GM21423 (cell line): Measurements from ENCODE around the gene COA5.
A peak's percentile ranks its signal among the peaks of the same experiment; 100 is the strongest.

Source experiments
- ATAC-seq: cut with Tn5 transposase; IDR thresholded peaks from one replicate; pipeline ENCODE4 v1.9.1; 2021; ENCODE audit warnings: mild to moderate bottlenecking, moderate library complexity; ENCODE audit not compliant: unreplicated experiment

COA5 gene

GRCh38 chr2:98573426-98573825 lies 34.9 kb downstream of the COA5 start:
- ATAC-seq = no peak

- no peak for ATAC-seq
These were observed 35.6 kb downstream of the COA5 start for GRCh38 chr2:98572676-98573075.

GRCh38 chr2:98572211-98572610 lies 36.1 kb downstream of the COA5 start:
- ATAC-seq = no peak

- ATAC-seq = no peak
These were observed 36.5 kb downstream of the COA5 start for GRCh38 chr2:98571796-98572195.

- ATAC-seq = no peak
These were observed 37.1 kb downstream of the COA5 start for GRCh38 chr2:98571121-98571701.

- ATAC-seq = no peak
These were observed 38.0 kb downstream of the COA5 start for GRCh38 chr2:98570356-98570755.

- ATAC-seq = no peak
These were observed 38.4 kb downstream of the COA5 start for GRCh38 chr2:98569915-98570314.

DNA sequence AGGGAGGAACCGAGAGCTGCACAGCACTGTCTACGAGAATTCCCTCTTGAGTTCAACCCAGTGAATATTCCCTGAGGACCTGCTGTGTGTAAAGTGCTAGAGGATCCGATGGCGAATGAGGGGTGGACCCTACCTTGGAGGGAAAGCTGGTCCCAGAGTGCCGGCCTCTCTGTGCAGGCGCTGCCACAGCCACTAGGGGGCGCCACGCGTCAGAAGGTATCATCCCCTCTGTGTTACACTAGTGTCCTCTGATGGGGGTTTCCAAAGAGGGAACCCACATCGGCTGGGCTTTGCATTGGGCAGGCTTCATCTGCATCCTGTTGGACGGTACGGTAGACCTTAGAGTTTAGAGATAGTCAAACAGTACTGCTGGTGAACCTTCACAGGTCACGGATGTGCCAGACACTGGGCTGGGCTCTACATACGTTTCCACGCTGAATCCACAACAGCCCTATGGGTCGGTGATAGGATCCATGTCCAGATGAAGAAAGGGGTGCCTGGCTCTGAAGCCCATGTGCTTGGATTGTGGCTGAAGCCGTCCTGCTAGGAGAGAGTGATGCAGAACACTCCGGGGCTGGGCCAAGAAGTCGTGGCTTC lies 39.0 kb downstream of the COA5 start:
- no peak for ATAC-seq

DNA sequence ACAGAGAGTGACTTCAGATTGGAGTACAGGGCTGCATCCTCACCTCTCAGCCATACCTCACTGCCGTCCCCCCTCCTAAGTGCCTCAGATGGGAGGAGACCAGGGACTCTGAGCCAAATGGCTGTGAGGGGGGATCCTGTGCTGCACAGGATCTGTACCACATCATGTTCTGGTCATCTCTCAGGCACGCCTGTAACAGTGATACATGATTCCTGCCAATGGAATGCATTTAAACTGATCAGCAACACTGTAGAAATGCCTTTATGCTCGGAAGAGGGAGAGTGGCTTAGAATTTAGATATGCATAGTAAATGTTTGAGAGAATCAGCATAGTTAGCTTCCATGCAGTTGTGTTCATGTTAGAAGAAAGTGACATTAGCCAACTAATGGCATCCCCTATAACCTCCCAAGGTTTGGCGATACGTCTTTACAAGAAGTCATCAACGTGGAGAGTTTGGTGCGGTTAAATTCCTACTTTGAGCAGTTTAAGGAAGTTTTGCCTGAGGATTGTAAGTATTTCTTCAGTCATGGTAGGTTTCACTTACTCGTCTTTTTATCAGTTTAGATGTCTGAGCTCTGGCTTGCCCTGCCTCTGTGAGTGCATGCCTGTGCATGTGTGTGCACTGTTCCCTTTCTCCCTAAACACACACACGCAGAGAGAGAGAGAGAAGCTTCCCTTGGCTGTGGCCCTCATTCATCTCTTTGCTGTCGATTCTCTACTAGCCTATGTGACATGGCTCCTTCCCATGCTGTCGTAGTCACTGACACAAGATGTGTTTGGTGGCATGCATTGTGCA lies 40.0 kb downstream of the COA5 start:
- ATAC-seq = no peak

DNA sequence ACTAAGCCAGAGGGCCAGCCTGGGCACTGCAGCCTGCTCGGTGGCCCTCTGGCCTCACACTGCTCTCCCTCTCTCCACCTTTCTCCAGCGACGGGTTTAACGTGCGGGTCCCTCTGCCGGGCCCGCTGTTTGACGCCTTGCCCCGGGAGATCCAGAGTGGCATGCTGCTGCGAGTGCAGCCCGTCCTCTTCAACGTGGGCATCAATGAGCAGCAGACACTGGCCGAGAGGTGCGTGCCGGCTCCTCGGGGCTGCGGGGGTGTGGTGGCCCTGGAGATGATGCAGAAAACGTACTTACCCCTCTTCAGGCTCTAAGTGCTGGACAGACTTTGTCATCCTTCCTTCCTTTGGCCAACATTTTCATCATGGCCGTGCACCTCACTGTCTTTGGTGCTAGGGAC lies 42.4 kb downstream of the COA5 start:
- no peak for ATAC-seq

- ATAC-seq = no peak
These were observed 42.9 kb downstream of the COA5 start for GRCh38 chr2:98565286-98565860.

- ATAC-seq = no peak
These were observed 43.7 kb downstream of the COA5 start for GRCh38 chr2:98564541-98565132.

DNA sequence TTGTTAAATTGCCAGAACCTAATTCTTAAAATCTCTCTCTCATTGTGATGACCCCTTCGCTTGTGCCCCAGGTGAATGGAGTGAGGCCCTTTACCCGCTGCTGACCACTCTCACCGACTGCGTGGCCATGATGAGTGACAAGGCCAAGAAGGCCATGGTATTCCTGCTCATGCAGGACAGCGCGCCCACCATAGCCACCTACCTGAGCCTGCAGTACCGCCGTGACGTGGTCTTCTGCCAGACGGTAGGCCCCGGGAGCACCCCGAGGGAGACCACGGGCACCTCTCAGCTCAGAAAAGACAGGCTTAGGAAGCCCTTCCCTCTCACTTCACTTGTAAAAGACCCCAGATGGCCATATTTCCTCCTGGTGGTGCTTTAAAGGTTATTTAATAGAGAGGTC lies 44.9 kb downstream of the COA5 start:
- ATAC-seq = no peak

- no peak for ATAC-seq
These were observed 46.2 kb downstream of the COA5 start for GRCh38 chr2:98561902-98562695.

DNA sequence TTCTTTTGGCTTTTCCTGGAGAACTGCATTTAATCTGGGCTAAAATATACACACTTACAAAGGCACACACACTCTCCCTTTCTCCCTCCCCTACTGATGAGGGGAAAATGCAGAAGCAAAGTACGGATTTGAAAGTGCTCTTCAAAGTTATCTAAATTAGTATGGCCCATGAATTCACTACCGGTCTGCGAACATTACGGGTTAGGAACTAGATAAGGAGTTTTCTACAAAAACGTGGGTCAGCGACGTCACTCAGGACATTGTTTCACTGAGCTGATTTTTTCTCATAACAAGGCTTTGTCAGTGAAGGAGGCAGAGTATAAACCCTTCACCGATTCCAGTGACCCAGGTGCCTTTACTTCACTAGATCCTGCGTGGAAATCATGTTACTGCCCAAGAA lies 47.3 kb downstream of the COA5 start:
- no peak for ATAC-seq

- ATAC-seq = no peak
These were observed 48.0 kb downstream of the COA5 start for GRCh38 chr2:98560256-98560771.

DNA sequence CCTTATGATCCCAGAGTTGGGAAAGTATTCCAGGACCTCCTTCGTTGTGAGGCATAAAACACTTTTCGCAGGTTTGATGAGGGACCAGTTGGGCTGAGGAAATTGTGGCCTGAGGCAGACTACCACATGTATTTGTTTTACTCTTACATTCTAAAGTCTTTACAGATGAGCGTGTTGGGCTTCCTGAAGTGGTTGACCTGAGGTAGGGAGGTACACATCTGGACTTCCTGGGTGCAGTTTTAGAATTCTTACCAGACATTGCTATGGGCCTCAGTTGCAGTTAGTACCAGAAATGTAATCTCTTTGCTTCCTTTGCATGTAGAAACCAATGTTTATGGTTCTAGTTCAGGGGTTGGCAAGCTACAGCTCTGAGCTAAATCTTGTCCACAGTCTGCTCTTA lies 48.7 kb downstream of the COA5 start:
- ATAC-seq = no peak

- no peak for ATAC-seq
These were observed 49.3 kb downstream of the COA5 start for GRCh38 chr2:98558852-98559530.

GRCh38 chr2:98556344-98557033 lies 51.8 kb downstream of the COA5 start:
- ATAC-seq = peak; percentile 57
